A549 (cell line): ENCODE measurements around the gene CAV3. TPM values are rescaled to one million over a fixed set of nuclear protein-coding genes. Genes with fewer than 3 reads are reported as not detected.

ENCODE experiments used
- ATAC-seq, 2 experiments: fragments of 200-7000 bp in 1 of 2; fragments of >200 bp in 1 of 2; cut with Nextera tagmentation in 1 of 2; cut with Tn5 transposase in 1 of 2; 3 replicates each; pipeline versions ENCODE4 v1.8.0 to v1.9.1; 2018 to 2020; ENCODE audit warnings: mild to moderate bottlenecking in 1 of 2, moderate library complexity in 1 of 2
- CTCF ChIA-PET: fragments of 300-600 bp; sonication (Branson Sonifier 250); formaldehyde crosslinking; extraction: SDS; loops from one replicate; lab custom pipeline; 2021; ENCODE audit warnings: antibody characterized with exemption, inconsistent platforms; lab: Yijun Ruan, JAX
- POLR2A ChIA-PET: fragments of 350-600 bp; formaldehyde crosslinking; extraction: SDS; loops from one replicate; lab custom pipeline; 2021; ENCODE audit warnings: antibody characterized with exemption, inconsistent platforms; lab: Yijun Ruan, JAX
- DNase-seq, 2 experiments: peaks; one replicate each; pipeline versions ENCODE4 v3.0.0 to v3.0.0-alpha.2; 2011 to 2016; ENCODE audit warnings: low read depth in 1 of 2, low spot score in 1 of 2
- FAIRE-seq: peaks from 2 replicates; lab custom pipeline; 2011; peaks lifted over from hg19 to GRCh38; lab: Jason Lieb, UNC
- H3K27ac ChIP-seq, 2 experiments: fragments of >200 bp; sonication (Bioruptor Twin); formaldehyde crosslinking; 3 replicates each; pipeline ENCODE4 v1.5.1; 2016 to 2017
- H3K4me1 ChIP-seq: fragments of >200 bp; sonication (Bioruptor Twin); formaldehyde crosslinking; 3 replicates; pipeline ENCODE4 v1.6.1; 2016
- H3K4me2 ChIP-seq: fragments of >200 bp; sonication (Bioruptor Twin); formaldehyde crosslinking; 3 replicates; pipeline ENCODE4 v1.6.1; 2016
- H3K4me3 ChIP-seq: fragments of >200 bp; sonication (Bioruptor Twin); formaldehyde crosslinking; 3 replicates; pipeline ENCODE4 v1.5.1; 2016
- H3K9me3 ChIP-seq: fragments of >200 bp; sonication (Bioruptor Twin); formaldehyde crosslinking; 3 replicates; pipeline ENCODE4 v1.6.1; 2016
- CBX2 ChIP-seq: fragments of 200-600 bp; sonication (generic); IDR thresholded peaks from 2 replicates; pipeline ENCODE4 v1.6.1; 2016; ENCODE audit warnings: low read depth, mild to moderate bottlenecking, borderline replicate concordance
- CTCF ChIP-seq: fragments of >200 bp; sonication (Bioruptor Twin); formaldehyde crosslinking; IDR thresholded peaks from 3 replicates; pipeline ENCODE4 v1.5.1; 2016
- EHMT2 ChIP-seq: fragments of 200-600 bp; sonication (generic); IDR thresholded peaks from 2 replicates; pipeline ENCODE4 v1.6.1; 2016; ENCODE audit warnings: antibody characterized with exemption, low read depth, mild to moderate bottlenecking, moderate library complexity
- ELK1 ChIP-seq: fragments of 150-350 bp; IDR thresholded peaks from 2 replicates; pipeline ENCODE4 v1.6.1; 2014; ENCODE audit warnings: low read depth, mild to moderate bottlenecking, low read length
- FOSB ChIP-seq: fragments of 250-450 bp; sonication (Bioruptor Pico); IDR thresholded peaks from 2 replicates; pipeline ENCODE4 v1.5.0; 2020; ENCODE audit warnings: mild to moderate bottlenecking, moderate library complexity
- FOSL2 ChIP-seq, 2 experiments: fragments of 450-650 bp in 1 of 2; fragments of >200 bp in 1 of 2; sonication (Bioruptor Twin) in 1 of 2; formaldehyde crosslinking; IDR thresholded peaks; 2 replicates each; pipeline versions ENCODE4 v1.5.0 to v1.6.1; 2016 to 2020; ENCODE audit warnings: mild to moderate bottlenecking in 1 of 2, moderate library complexity in 1 of 2
- HMGXB4 ChIP-seq: fragments of 250-450 bp; sonication (Bioruptor Pico); IDR thresholded peaks from 2 replicates; pipeline ENCODE4 v1.5.0; 2021; ENCODE audit warnings: mild to moderate bottlenecking, moderate library complexity, borderline replicate concordance
- HOXA7 ChIP-seq: fragments of 250-450 bp; sonication (Bioruptor Pico); IDR thresholded peaks from 2 replicates; pipeline ENCODE4 v1.5.0; 2020; ENCODE audit warnings: mild to moderate bottlenecking, moderate library complexity
- HOXB13 ChIP-seq: fragments of 250-450 bp; sonication (Bioruptor Pico); IDR thresholded peaks from 2 replicates; pipeline ENCODE4 v1.5.0; 2020; ENCODE audit warnings: low read depth, mild to moderate bottlenecking, moderate library complexity
- MAFK ChIP-seq: fragments of 450-650 bp; IDR thresholded peaks from 2 replicates; pipeline ENCODE4 v1.6.1; 2014; ENCODE audit not compliant: partially characterized antibody
- MAX ChIP-seq: IDR thresholded peaks from 2 replicates; pipeline ENCODE4 v1.6.1; 2012
- RAD21 ChIP-seq, 2 experiments: fragments of >200 bp in 1 of 2; sonication (Bioruptor Twin) in 1 of 2; formaldehyde crosslinking in 1 of 2; IDR thresholded peaks in 1 of 2; conservative IDR thresholded peaks in 1 of 2; 2 replicates in 1 of 2; 3 replicates in 1 of 2; pipeline ENCODE4 v1.6.1; 2012 to 2018; ENCODE audit warnings: inconsistent platforms in 1 of 2
- RCOR1 ChIP-seq: fragments of 150-350 bp; IDR thresholded peaks from 2 replicates; pipeline ENCODE4 v1.6.1; 2014; ENCODE audit warnings: antibody characterized with exemption, low read length, low read depth
- ZNF302 ChIP-seq: fragments of 250-450 bp; sonication (Bioruptor Pico); IDR thresholded peaks from 2 replicates; pipeline ENCODE4 v1.9.0; 2021; ENCODE audit warnings: inconsistent platforms, mild to moderate bottlenecking, moderate library complexity
- WGBS: methylation state at CpG from one replicate; pipeline ENCODE4 v1.1.6; 2017; ENCODE audit errors: missing lambda C conversion rate; 5-methylcytosine and 5-hydroxymethylcytosine counted together
- polyA plus RNA-seq, 4 experiments: library from polyadenylated mRNA; depleted of rRNA in 3 of 4; stranded (reverse); fragments of >200 nt; fragmentation: RNase III in 1 of 4; extraction: RNeasy Plus Mini Kit Qiagen cat#74134 plus additional on column Dnase treatment in 1 of 4; gene quantifications; 2 replicates in 3 of 4; 3 replicates in 1 of 4; pipeline ENCODE4 v1.2.3, GENCODE V29; 2011 to 2017

The CAV3 gene
- polyA plus RNA-seq, 2 of the 4 experiments (the other 2 are of a cell fraction): not detected

GRCh38 chr3:8759038-8759707 lies 25.6 kb downstream of the CAV3 start:
- ATAC-seq: no peak
- TF ChIP-seq HMGXB4: no peak
- TF ChIP-seq HOXA7 (CRISPR knock-in tag): no peak
- no peak for TF ChIP-seq RAD21 (conservative IDR thresholded peaks at IDR 0.05 in 1 of 2, IDR thresholded peaks at IDR 0.05 in 1 of 2)
- TF ChIP-seq, all 56 proteins: peak for 0
- CTCF ChIA-PET: interaction anchor here (0.6 to 4.3 kb wide), 3 partner anchors 11 to 77 kb away, joined by 3 to 36 read pairs (median 4); partner anchors contain the start of gene OXTR

GRCh38 chr3:8760091-8760490 lies 26.5 kb downstream of the CAV3 start:
- no peak for ATAC-seq
- TF ChIP-seq MAX: no peak
- TF ChIP-seq, all 56 proteins: peak for 0
- no peak overlapping the region for H3K4me3 ChIP-seq
- WGBS: 95% methylated on average over 5 of the region's 5 CpGs
- DNase-seq (no peak), FAIRE-seq (no peak)
- no peak overlapping the region for H3K4me2 ChIP-seq
- no peaks in the 10 kb centered on the region for H3K4me1 ChIP-seq
- no peaks in the 10 kb centered on the region for H3K9me3 ChIP-seq
- ChIA-PET POLR2A (no interaction called here), CTCF (interaction anchor here (4.3 kb wide), 1 partner anchor 10 kb away, joined by 36 read pairs; the partner anchor contains the start of gene OXTR)
- no peak overlapping the region for H3K27ac ChIP-seq

More at GRCh38 chr3:8759038-8759707, 25.6 kb downstream of the CAV3 start:
- H3K4me1 ChIP-seq: no peaks in the 10 kb centered on the region
- no peak overlapping the region for H3K4me3 ChIP-seq
- DNase-seq: no peak
- H3K9me3 ChIP-seq: no peaks in the 10 kb centered on the region
- no peak overlapping the region for H3K4me2 ChIP-seq
- FAIRE-seq: no peak
- 84% methylated on average over 7 of the region's 7 CpGs for WGBS
- POLR2A ChIA-PET: no interaction called here
- no peak overlapping the region for H3K27ac ChIP-seq

GRCh38 chr3:8760506-8760905 lies 26.9 kb downstream of the CAV3 start:
- ChIA-PET POLR2A (no interaction called here), CTCF (interaction anchor here (0.5 to 4.3 kb wide), 3 partner anchors 9 to 488 kb away, joined by 3 to 36 read pairs (median 3); partner anchors contain the start of gene OXTR)
- H3K4me3 ChIP-seq: no peak overlapping the region
- FAIRE-seq (no peak), ATAC-seq (no peak), DNase-seq (no peak)
- no peak overlapping the region for H3K27ac ChIP-seq
- no peaks in the 10 kb centered on the region for H3K4me1 ChIP-seq
- 95% methylated on average over 5 of the region's 5 CpGs for WGBS
- no peaks in the 10 kb centered on the region for H3K9me3 ChIP-seq
- no peak overlapping the region for H3K4me2 ChIP-seq
- no peak for TF ChIP-seq RCOR1
- no peak for TF ChIP-seq CBX2
- no peak for TF ChIP-seq FOSL2 (IDR thresholded peaks at IDR 0.05)
- TF ChIP-seq FOSL2 (CRISPR knock-in tag; IDR thresholded peaks at IDR 0.05): no peak
- no peak for TF ChIP-seq MAFK
- TF ChIP-seq ELK1: no peak
- TF ChIP-seq FOSB (CRISPR knock-in tag): no peak
- TF ChIP-seq CTCF: no peak
- TF ChIP-seq ZNF302: no peak
- no peak for TF ChIP-seq HOXB13
- no peak for TF ChIP-seq HMGXB4
- TF ChIP-seq EHMT2: no peak
